GM23338 (cell line): Measurements from ENCODE around the gene HSPG2. TPM values are rescaled to one million over a fixed set of nuclear protein-coding genes. Genes with fewer than 3 reads are reported as not detected.
"Not testable (repeated sequence)": the region's sequence is repeated elsewhere in the genome, so short reads cannot be mapped to it uniquely, and the experiment has no call there.

Experiments used
- ATAC-seq: fragments of 200-7000 bp; cut with Tn5 transposase; 3 replicates; pipeline ENCODE4 v1.9.1; 2020
- DNase-seq: peaks from one replicate; pipeline ENCODE4 v3.0.0-alpha.2; 2015; ENCODE audit warnings: low spot score
- H2AFZ ChIP-seq: fragments of 200-600 bp; sonication (generic); 2 replicates; pipeline ENCODE4 v1.8.0; 2016; ENCODE audit warnings: antibody characterized with exemption, mild to moderate bottlenecking, moderate library complexity
- H3F3A ChIP-seq: fragments of 200-600 bp; sonication (generic); replicated peaks from 2 replicates; pipeline ENCODE4 v1.8.0; 2017; ENCODE audit warnings: antibody characterized with exemption, mixed run types, low read depth
- H3K27ac ChIP-seq: fragments of 200-600 bp; sonication (generic); 2 replicates; pipeline ENCODE4 v1.6.1; 2016; ENCODE audit warnings: low read depth
- H3K27me3 ChIP-seq: fragments of 200-600 bp; sonication (generic); 2 replicates; pipeline ENCODE4 v1.8.0; 2016; ENCODE audit warnings: mild to moderate bottlenecking, mixed run types, moderate library complexity; ENCODE audit not compliant: insufficient read depth
- H3K36me3 ChIP-seq: fragments of 200-600 bp; sonication (generic); 2 replicates; pipeline ENCODE4 v1.8.0; 2016; ENCODE audit warnings: mild to moderate bottlenecking; ENCODE audit not compliant: insufficient read depth
- H3K4me1 ChIP-seq: fragments of 200-600 bp; sonication (generic); 2 replicates; pipeline ENCODE4 v1.8.0; 2016; ENCODE audit warnings: mild to moderate bottlenecking, moderate library complexity; ENCODE audit not compliant: insufficient read depth
- H3K4me2 ChIP-seq: fragments of 200-600 bp; sonication (generic); 2 replicates; pipeline ENCODE4 v1.7.1; 2017; ENCODE audit warnings: mixed run types
- H3K4me3 ChIP-seq: fragments of 200-600 bp; sonication (generic); 2 replicates; pipeline ENCODE4 v1.6.1; 2016; ENCODE audit warnings: mixed run types
- H3K79me2 ChIP-seq: fragments of 200-600 bp; sonication (generic); replicated peaks from 2 replicates; pipeline ENCODE4 v1.8.0; 2017; ENCODE audit warnings: mild to moderate bottlenecking; ENCODE audit not compliant: insufficient read depth
- H3K9me2 ChIP-seq: fragments of 200-600 bp; sonication (generic); 2 replicates; pipeline ENCODE4 v1.8.0; 2017; ENCODE audit not compliant: insufficient read depth
- H4K20me1 ChIP-seq: fragments of 200-600 bp; sonication (generic); replicated peaks from 2 replicates; pipeline ENCODE4 v1.8.0; 2017; ENCODE audit warnings: mild to moderate bottlenecking; ENCODE audit not compliant: insufficient read depth
- H3K27ac Mint-ChIP-seq: 2 replicates; pipeline ENCODE4 v1.8.0; 2020; ENCODE audit warnings: inconsistent platforms, mild to moderate bottlenecking, moderate library complexity, mixed read lengths
- H3K27me3 Mint-ChIP-seq: 3 replicates; pipeline ENCODE4 v1.8.0; 2022; ENCODE audit warnings: low read depth, mild to moderate bottlenecking, moderate library complexity, mixed read lengths, inconsistent platforms; ENCODE audit not compliant: insufficient read depth, poor library complexity
- H3K36me3 Mint-ChIP-seq: 3 replicates; pipeline ENCODE4 v1.8.0; 2021; ENCODE audit warnings: low read depth, mild to moderate bottlenecking, inconsistent platforms, moderate library complexity, mixed read lengths
- H3K4me1 Mint-ChIP-seq: 3 replicates; pipeline ENCODE4 v1.8.0; 2020; ENCODE audit warnings: mild to moderate bottlenecking, inconsistent platforms, mixed read lengths
- H3K4me3 Mint-ChIP-seq: 3 replicates; pipeline ENCODE4 v1.8.0; 2021; ENCODE audit warnings: moderate library complexity, mild to moderate bottlenecking, inconsistent platforms, mixed read lengths
- H3K9me3 Mint-ChIP-seq: 3 replicates; pipeline ENCODE4 v1.8.0; 2020; ENCODE audit warnings: moderate library complexity, mild to moderate bottlenecking, inconsistent platforms, mixed read lengths
- CTCF ChIP-seq, 2 experiments: fragments of 200-600 bp in 1 of 2; sonication (generic) in 1 of 2; conservative IDR thresholded peaks; 2 replicates each; pipeline versions ENCODE4 v1.5.1 to v1.6.1; 2016 to 2017; ENCODE audit warnings: antibody characterized with exemption in 2 of 2, low read depth in 2 of 2, mild to moderate bottlenecking in 2 of 2, moderate library complexity in 1 of 2
- EZH2 ChIP-seq: fragments of 200-600 bp; sonication (generic); IDR thresholded peaks from one replicate; pipeline ENCODE4 v1.8.0; 2017; ENCODE audit warnings: antibody characterized with exemption, mild to moderate bottlenecking, low read depth; ENCODE audit not compliant: unreplicated experiment
- EZH2phosphoT487 ChIP-seq: fragments of 200-600 bp; sonication (generic); IDR thresholded peaks from one replicate; pipeline ENCODE4 v1.8.1; 2018; ENCODE audit warnings: antibody characterized with exemption; ENCODE audit not compliant: unreplicated experiment
- JUNB ChIP-seq: IDR thresholded peaks from one replicate; pipeline ENCODE4 v1.6.1; 2016; ENCODE audit warnings: antibody characterized with exemption; ENCODE audit not compliant: unreplicated experiment
- NANOG ChIP-seq: IDR thresholded peaks from 2 replicates; pipeline ENCODE4 v1.6.1; 2016; ENCODE audit warnings: antibody characterized with exemption, borderline replicate concordance
- POLR2AphosphoS5 ChIP-seq: IDR thresholded peaks from 2 replicates; pipeline ENCODE4 v1.6.1; 2016; ENCODE audit warnings: antibody characterized with exemption, low read depth
- polyA plus RNA-seq: library from polyadenylated mRNA; unstranded; fragments of >200 nt; fragmentation: Nextera tagmentation; extraction: Ambion mirVana; gene quantifications from 2 replicates; pipeline ENCODE4 v1.2.1, GENCODE V29; 2016
- total RNA-seq: library from RNA; depleted of rRNA; stranded (reverse); fragments of >200 nt; shearing (Covaris generic); gene quantifications from 2 replicates; pipeline ENCODE4 v1.2.3, GENCODE V29; 2014

Gene HSPG2
- total and polyA plus RNA-seq, 2 experiments from 2014 or later, result 14.9 to 70.8 TPM

- not testable (repeated sequence) for H3K27me3 Mint-ChIP-seq, H4K20me1 ChIP-seq, DNase-seq, H3K27ac ChIP-seq, H3K9me3 Mint-ChIP-seq, H3K9me2 ChIP-seq, H3K27me3 ChIP-seq, H3K36me3 ChIP-seq, H2AFZ ChIP-seq, H3K4me3 ChIP-seq, H3K27ac Mint-ChIP-seq, H3K79me2 ChIP-seq, H3F3A ChIP-seq, H3K36me3 Mint-ChIP-seq, H3K4me3 Mint-ChIP-seq, H3K4me2 ChIP-seq, ATAC-seq
- peaks cover 40% of the 10 kb centered on the region for H3K4me1 ChIP-seq
- peaks cover 51% of the 10 kb centered on the region for H3K4me1 Mint-ChIP-seq
These were observed 19.9 kb downstream of the HSPG2 start for GRCh38 chr1:21917239-21917631.

GRCh38 chr1:21916447-21917238, 20.5 kb downstream of the HSPG2 start:
- no peak overlapping the region for H3K4me3 ChIP-seq
- peaks cover 37% of the 10 kb centered on the region for H3K4me1 ChIP-seq
- H3K27ac Mint-ChIP-seq, result no peak overlapping the region
- H4K20me1 ChIP-seq, result peaks cover 8% of the 10 kb centered on the region; the same call in 1 of the 2 replicates
- no peak for DNase-seq
- peaks cover 7% of the 10 kb centered on the region for H3K27me3 Mint-ChIP-seq
- H2AFZ ChIP-seq, result no peak overlapping the region
- H3K79me2 ChIP-seq, result 0 out of 2 replicates have a peak, but pooled peaks cover 11% of the 10 kb centered on the region
- H3K9me3 Mint-ChIP-seq, result no peaks in the 10 kb centered on the region
- H3K36me3 Mint-ChIP-seq, result peaks cover 3% of the 10 kb centered on the region; the same call in 2 of the 3 replicates
- 0 out of 2 replicates have a peak, but pooled peaks cover 6% of the 10 kb centered on the region for H3F3A ChIP-seq
- H3K4me2 ChIP-seq, result no peak overlapping the region
- no peaks in the 10 kb centered on the region for H3K27me3 ChIP-seq
- no peak overlapping the region for H3K4me3 Mint-ChIP-seq
- ATAC-seq, result no peak
- H3K36me3 ChIP-seq, result no peaks in the 10 kb centered on the region
- TF ChIP-seq NANOG, result no peak
- peaks cover 49% of the 10 kb centered on the region for H3K4me1 Mint-ChIP-seq
- no peaks in the 10 kb centered on the region for H3K9me2 ChIP-seq
- 0 out of 2 replicates have a peak overlapping the region, but pooled peaks have one; percentile 32 for H3K27ac ChIP-seq

GRCh38 chr1:21914880-21915640, 22.1 kb downstream of the HSPG2 start:
- Mint-ChIP-seq H3K9me3 (no peaks in the 10 kb centered on the region), H3K27ac (peak overlapping the region; percentile 13; the same call in 1 of the 2 replicates), H3K4me3 (no peak overlapping the region; the same call in 2 of the 3 replicates), H3K27me3 (peaks cover 5% of the 10 kb centered on the region), H3K4me1 (peaks cover 48% of the 10 kb centered on the region), H3K36me3 (peaks cover 3% of the 10 kb centered on the region; the same call in 2 of the 3 replicates)
- H4K20me1 ChIP-seq, result peaks cover 8% of the 10 kb centered on the region; the same call in 1 of the 2 replicates
- ATAC-seq (no peak), DNase-seq (no peak)
- no peaks in the 10 kb centered on the region for H3K27me3 ChIP-seq
- no peak overlapping the region for H2AFZ ChIP-seq
- TF ChIP-seq POLR2AphosphoS5 (no peak), NANOG (no peak), EZH2phosphoT487 (no peak), CTCF (conservative IDR thresholded peaks at IDR 0.05; ENCODE audit: low read depth in 2 of 2) (no peak), EZH2 (no peak), JUNB (no peak)
- no peaks in the 10 kb centered on the region for H3K9me2 ChIP-seq
- 0 out of 2 replicates have a peak, but pooled peaks cover 7% of the 10 kb centered on the region for H3K79me2 ChIP-seq
- no peak overlapping the region for H3K4me3 ChIP-seq
- peaks cover 34% of the 10 kb centered on the region for H3K4me1 ChIP-seq
- 0 out of 2 replicates have a peak, but pooled peaks cover 6% of the 10 kb centered on the region for H3F3A ChIP-seq
- no peaks in the 10 kb centered on the region for H3K36me3 ChIP-seq
- H3K4me2 ChIP-seq, result no peak overlapping the region
- H3K27ac ChIP-seq, result 0 out of 2 replicates have a peak overlapping the region, but pooled peaks have one; percentile 90
